K562 (cell line): ENCODE results near the gene RNF141. TPM values are rescaled to one million over a fixed set of nuclear protein-coding genes. Genes with fewer than 3 reads are reported as not detected.

Source experiments
- ATF3 ChIP-seq, 2 experiments: fragments of 450-650 bp in 1 of 2; sonication (generic) in 1 of 2; formaldehyde crosslinking in 1 of 2; IDR thresholded peaks in 1 of 2; conservative IDR thresholded peaks in 1 of 2; 2 replicates each; pipeline versions ENCODE4 v1.6.1 to v1.8.1; 2016 to 2023; ENCODE audit warnings: mild to moderate bottlenecking in 2 of 2, moderate library complexity in 2 of 2, inconsistent platforms in 1 of 2, missing genetic modification reagents in 1 of 2
- CBX1 ChIP-seq: sonication (generic); IDR thresholded peaks from 2 replicates; pipeline ENCODE4 v1.6.1; 2016; ENCODE audit warnings: antibody characterized with exemption, low read depth, mild to moderate bottlenecking
- EGR1 ChIP-seq: fragments of 450-650 bp; conservative IDR thresholded peaks from 2 replicates; pipeline ENCODE4 v1.6.1; 2017; ENCODE audit warnings: mild to moderate bottlenecking
- EHMT2 ChIP-seq: fragments of 450-650 bp; IDR thresholded peaks from 2 replicates; pipeline ENCODE4 v1.6.1; 2018; ENCODE audit warnings: antibody characterized with exemption
- ETV6 ChIP-seq, 3 experiments: fragments of 150-350 bp in 1 of 3; sonication (generic) in 1 of 3; formaldehyde crosslinking in 1 of 3; IDR thresholded peaks; 2 replicates each; pipeline versions ENCODE4 v1.6.1 to v1.8.0; 2014 to 2022; ENCODE audit warnings: borderline replicate concordance in 2 of 3, low read depth in 2 of 3, antibody characterized with exemption in 1 of 3, low read length in 1 of 3, mild to moderate bottlenecking in 1 of 3, missing genetic modification reagents in 1 of 3
- FOS ChIP-seq: IDR thresholded peaks from 3 replicates; pipeline ENCODE4 v1.6.1; 2011; ENCODE audit not compliant: insufficient read length; ENCODE audit errors: extremely low read depth
- GATA2 ChIP-seq: sonication (generic); formaldehyde crosslinking; IDR thresholded peaks from 2 replicates; pipeline ENCODE4 v1.4.0; 2020; ENCODE audit warnings: mild to moderate bottlenecking, missing genetic modification reagents
- HDAC3 ChIP-seq: fragments of 450-650 bp; IDR thresholded peaks from 2 replicates; pipeline ENCODE4 v1.6.1; 2018; ENCODE audit warnings: borderline replicate concordance, mild to moderate bottlenecking, moderate library complexity; ENCODE audit not compliant: partially characterized antibody
- HDAC8 ChIP-seq: fragments of 450-650 bp; IDR thresholded peaks from 2 replicates; pipeline ENCODE4 v1.6.1; 2016; ENCODE audit warnings: mild to moderate bottlenecking, missing genetic modification characterization, moderate library complexity, missing compliant biosample characterization
- HDGF ChIP-seq: fragments of 450-650 bp; IDR thresholded peaks from 2 replicates; pipeline ENCODE4 v1.6.1; 2016
- MTA1 ChIP-seq: fragments of 450-650 bp; IDR thresholded peaks from 2 replicates; pipeline ENCODE4 v1.6.1; 2017; ENCODE audit warnings: borderline replicate concordance
- MTA2 ChIP-seq: fragments of 450-650 bp; IDR thresholded peaks from 2 replicates; pipeline ENCODE4 v1.6.1; 2016; ENCODE audit warnings: low read depth
- MTA3 ChIP-seq: fragments of 450-650 bp; formaldehyde crosslinking; IDR thresholded peaks from 2 replicates; pipeline ENCODE4 v1.6.1; 2017; ENCODE audit warnings: mild to moderate bottlenecking, borderline replicate concordance
- NFXL1 ChIP-seq: fragments of 450-650 bp; formaldehyde crosslinking; IDR thresholded peaks from 2 replicates; pipeline ENCODE4 v1.4.0; 2021; ENCODE audit warnings: mild to moderate bottlenecking
- SMAD1 ChIP-seq: fragments of 150-350 bp; IDR thresholded peaks from 2 replicates; pipeline ENCODE4 v1.6.1; 2014; ENCODE audit warnings: low read length, low read depth; ENCODE audit not compliant: partially characterized antibody
- TAF7 ChIP-seq: fragments of 450-650 bp; IDR thresholded peaks from 2 replicates; pipeline ENCODE4 v1.6.1; 2016; ENCODE audit warnings: missing genetic modification characterization, missing compliant biosample characterization
- U2AF1 ChIP-seq: fragments of 200-400 bp; formaldehyde crosslinking; optimal IDR thresholded peaks from 2 replicates; pipeline ENCODE3; 2017; ENCODE audit warnings: mild to moderate bottlenecking, low read depth, low read length, moderate library complexity
- ZNF24 ChIP-seq: fragments of 450-650 bp; IDR thresholded peaks from 2 replicates; pipeline ENCODE4 v1.6.1; 2016
- ZNF384 ChIP-seq: IDR thresholded peaks from 2 replicates; pipeline ENCODE4 v1.6.1; 2012; ENCODE audit warnings: low read depth, low read length, improper control_type of control experiment
- ZNF592 ChIP-seq: fragments of 450-650 bp; IDR thresholded peaks from 2 replicates; pipeline ENCODE4 v1.6.1; 2017; ENCODE audit warnings: antibody characterized with exemption, mild to moderate bottlenecking
- polyA plus RNA-seq, 8 experiments: library from polyadenylated mRNA; depleted of rRNA in 4 of 8; stranded (reverse) in 5 of 8; unstranded in 3 of 8; fragments of >200 nt; fragmentation: Nextera tagmentation in 2 of 8; fragmentation: Illumina TruSeq in 1 of 8; extraction: Ambion mirVana in 2 of 8; extraction: Trizol in 1 of 8; gene quantifications; 2 replicates each; pipeline versions ENCODE4 v1.2.1 to v1.2.3, GENCODE V29; 2011 to 2014; ENCODE audit warnings: inconsistent platforms in 1 of 8, missing spikeins in 1 of 8
- total RNA-seq, 7 experiments: library from RNA; depleted of rRNA in 6 of 7; stranded (reverse); fragments of >200 nt in 6 of 7; fragmentation: Illumina TruSeq in 2 of 7; extraction: Trizol in 2 of 7; gene quantifications; 2 replicates each; pipeline versions ENCODE4 v1.2.1 to v1.2.3, GENCODE V29; 2011 to 2021; ENCODE audit warnings: low replicate concordance in 1 of 7
- TF ChIP-seq, protein P1 (sequence below): sonication (generic); formaldehyde crosslinking; IDR thresholded peaks from 2 replicates; pipeline ENCODE4 v1.8.1; 2023; ENCODE audit warnings: mild to moderate bottlenecking, missing genetic modification reagents
- TF ChIP-seq, protein P2 (sequence below): fragments of 250-450 bp; sonication (Bioruptor Pico); IDR thresholded peaks from 2 replicates; pipeline ENCODE4 v1.5.0; 2021

The RNF141 gene
- total and polyA plus RNA-seq, 9 of the 15 experiments (the other 6 are each of a cell fraction or from before 2014, with no cell fraction given): 9.7 to 51.9 (median 18.9) TPM

- TF ChIP-seq ZNF592 (peak; percentile 94), ZNF24 (no peak), U2AF1 (no peak), MTA3 (peak; percentile 44; the same call in 1 of the 2 replicates), GATA2 (CRISPR knock-in tag) (no peak), EGR1 (no peak), EHMT2 (no peak), NFXL1 (no peak), CBX1 (no peak), HDAC3 (no peak), HDGF (no peak), TAF7 (tag) (no peak), MTA1 (no peak), SMAD1 (no peak), ZNF384 (no peak), ATF3 (IDR thresholded peaks at IDR 0.05) (peak; percentile 98), ATF3 (CRISPR knock-in tag; conservative IDR thresholded peaks at IDR 0.05) (peak; percentile 93), HDAC8 (no peak), FOS (peak; percentile 68), MTA2 (no peak), ETV6 (IDR thresholded peaks at IDR 0.05; ENCODE audit: borderline replicate concordance in 1 of 2, low read depth in 2 of 2, low read length in 1 of 2) (no peak), ETV6 (CRISPR knock-in tag; IDR thresholded peaks at IDR 0.05; ENCODE audit: borderline replicate concordance) (no peak)
- TF ChIP-seq, protein P1, sequence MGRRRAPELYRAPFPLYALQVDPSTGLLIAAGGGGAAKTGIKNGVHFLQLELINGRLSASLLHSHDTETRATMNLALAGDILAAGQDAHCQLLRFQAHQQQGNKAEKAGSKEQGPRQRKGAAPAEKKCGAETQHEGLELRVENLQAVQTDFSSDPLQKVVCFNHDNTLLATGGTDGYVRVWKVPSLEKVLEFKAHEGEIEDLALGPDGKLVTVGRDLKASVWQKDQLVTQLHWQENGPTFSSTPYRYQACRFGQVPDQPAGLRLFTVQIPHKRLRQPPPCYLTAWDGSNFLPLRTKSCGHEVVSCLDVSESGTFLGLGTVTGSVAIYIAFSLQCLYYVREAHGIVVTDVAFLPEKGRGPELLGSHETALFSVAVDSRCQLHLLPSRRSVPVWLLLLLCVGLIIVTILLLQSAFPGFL (CRISPR knock-in tag): no peak
- TF ChIP-seq, protein P2, sequence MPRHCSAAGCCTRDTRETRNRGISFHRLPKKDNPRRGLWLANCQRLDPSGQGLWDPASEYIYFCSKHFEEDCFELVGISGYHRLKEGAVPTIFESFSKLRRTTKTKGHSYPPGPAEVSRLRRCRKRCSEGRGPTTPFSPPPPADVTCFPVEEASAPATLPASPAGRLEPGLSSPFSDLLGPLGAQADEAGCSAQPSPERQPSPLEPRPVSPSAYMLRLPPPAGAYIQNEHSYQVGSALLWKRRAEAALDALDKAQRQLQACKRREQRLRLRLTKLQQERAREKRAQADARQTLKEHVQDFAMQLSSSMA: no peak
Measured at GRCh38 chr11:10490398-10491241, 50.4 kb downstream of the RNF141 start (continued).
